Measurements from ENCODE around the gene DIRAS2.

The DIRAS2 gene

GRCh38 chr9:90569511-90569910, 73.1 kb downstream of the DIRAS2 start:
- no peak for TF ChIP-seq CTCF (IDR thresholded peaks at IDR 0.05)
- H3K27me3 ChIP-seq, result peaks cover 52% of the 10 kb centered on the region
- H3K9me3 ChIP-seq, result no peaks in the 10 kb centered on the region
- H3K4me3 ChIP-seq (ENCODE audit: low read depth in 1 of 2, low read length in 1 of 2), result no peak overlapping the region
- H3K4me1 ChIP-seq (ENCODE audit: control insufficient read depth in 1 of 2, insufficient read depth in 1 of 2, low read depth in 1 of 2, low read length in 1 of 2), result peaks cover 0 to 7% of the 10 kb centered on the region in 2 experiments
- no peak overlapping the region for H3K27ac ChIP-seq
- no peaks in the 10 kb centered on the region for H3K36me3 ChIP-seq

- Histone ChIP-seq H3K4me3 (ENCODE audit: low read depth in 1 of 2, low read length in 1 of 2) (no peak overlapping the region), H3K4me1 (ENCODE audit: control insufficient read depth in 1 of 2, insufficient read depth in 1 of 2, low read depth in 1 of 2, low read length in 1 of 2) (peaks cover 0 to 7% of the 10 kb centered on the region in 2 experiments), H3K27me3 (peaks cover 52% of the 10 kb centered on the region), H3K27ac (no peak overlapping the region), H3K9me3 (no peaks in the 10 kb centered on the region), H3K36me3 (no peaks in the 10 kb centered on the region)
- TF ChIP-seq CTCF (IDR thresholded peaks at IDR 0.05), result no peak
These were observed 74.0 kb downstream of the DIRAS2 start for GRCh38 chr9:90568667-90569066.

GRCh38 chr9:90562229-90562628, 80.4 kb downstream of the DIRAS2 start:
- H3K9me3 ChIP-seq, result no peaks in the 10 kb centered on the region
- H3K4me3 ChIP-seq (ENCODE audit: low read depth in 1 of 2, low read length in 1 of 2), result no peak overlapping the region
- H3K4me1 ChIP-seq (ENCODE audit: control insufficient read depth in 1 of 2, insufficient read depth in 1 of 2, low read depth in 1 of 2, low read length in 1 of 2), result no peaks in the 10 kb centered on the region
- peaks cover 14% of the 10 kb centered on the region for H3K27me3 ChIP-seq
- no peak overlapping the region for H3K27ac ChIP-seq
- TF ChIP-seq CTCF (IDR thresholded peaks at IDR 0.05), result no peak
- no peaks in the 10 kb centered on the region for H3K36me3 ChIP-seq
